ENCODE data around the gene HDAC4. TPM values are rescaled to one million over a fixed set of nuclear protein-coding genes. Genes with fewer than 3 reads are reported as not detected.

The HDAC4 gene
- polyA plus RNA-seq, 1 donor from 2014 or later, result 2.8 TPM

DNA sequence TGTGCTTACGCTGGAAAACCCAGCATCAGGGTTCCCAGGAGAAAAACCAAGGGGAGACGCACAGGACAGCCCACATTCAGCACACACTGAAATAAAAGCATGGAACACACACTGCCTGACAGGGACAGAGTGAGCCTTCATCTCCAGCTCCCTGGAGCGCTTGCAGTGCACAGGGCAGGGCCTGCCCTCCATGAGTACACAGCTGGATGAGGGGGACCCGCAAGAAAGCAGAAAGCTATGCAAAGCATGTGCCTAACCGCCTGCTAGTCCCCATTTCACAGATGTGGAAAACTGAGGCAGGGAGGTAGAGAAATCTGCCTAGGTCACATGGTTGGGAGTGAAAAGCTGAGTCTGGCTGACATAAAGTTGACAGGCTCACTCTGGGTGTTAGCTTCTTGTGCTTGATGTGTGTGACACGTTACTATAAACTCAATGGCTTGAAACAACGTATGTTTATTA is 187.1 kb downstream of the HDAC4 start:
- peaks cover 3 to 12% (median 8%) of the 10 kb centered on the region in 3 donors for H3K4me1 Mint-ChIP-seq
- H3K4me3 Mint-ChIP-seq, result no peak overlapping the region
- peaks cover 6% of the 10 kb centered on the region for H3K27me3 Mint-ChIP-seq
- H3K36me3 Mint-ChIP-seq, result peaks cover 5% of the 10 kb centered on the region
- no peaks in the 10 kb centered on the region for H3K9me3 Mint-ChIP-seq
- H3K27ac Mint-ChIP-seq, result no peak overlapping the region

DNA sequence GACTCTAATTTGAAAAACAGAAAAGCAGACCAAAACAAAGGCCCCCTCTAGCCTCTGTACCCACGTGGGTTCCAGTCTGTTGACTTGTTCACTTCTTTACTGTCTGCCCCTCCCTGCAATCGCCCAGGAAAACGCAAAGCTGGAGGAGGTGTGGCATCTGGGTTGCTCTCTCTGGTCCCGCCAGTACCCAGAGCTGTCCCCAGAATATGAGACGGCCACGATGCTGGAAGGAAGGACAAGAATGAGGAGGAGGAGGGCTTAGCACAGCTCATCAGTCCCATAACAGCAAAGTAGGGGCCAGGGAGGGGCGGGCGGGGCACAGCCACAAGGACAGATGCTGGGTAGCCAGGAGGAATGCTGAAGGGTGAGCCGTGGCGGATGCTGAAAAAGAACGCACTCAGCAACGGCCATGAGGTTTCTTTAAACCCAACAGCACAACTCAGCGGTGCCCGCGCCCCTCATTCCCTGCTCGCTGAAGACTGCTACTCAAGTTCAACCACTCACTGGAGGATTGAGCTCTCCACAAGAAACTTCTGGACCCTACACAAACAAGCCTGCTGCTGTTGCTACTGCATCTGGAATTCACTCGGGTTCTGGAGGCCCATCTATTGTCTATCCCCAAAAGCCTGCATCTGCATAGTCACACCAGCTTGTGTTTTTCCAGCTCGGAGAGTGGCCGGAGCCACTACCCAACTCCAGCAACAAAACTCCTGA is 187.7 kb downstream of the HDAC4 start:
- H3K36me3 Mint-ChIP-seq, result peaks cover 5% of the 10 kb centered on the region
- no peaks in the 10 kb centered on the region for H3K9me3 Mint-ChIP-seq
- H3K4me3 Mint-ChIP-seq, result no peak overlapping the region
- H3K4me1 Mint-ChIP-seq, result peaks cover 3 to 13% (median 8%) of the 10 kb centered on the region in 3 donors
- peaks cover 6% of the 10 kb centered on the region for H3K27me3 Mint-ChIP-seq
- H3K27ac Mint-ChIP-seq, result no peak overlapping the region

DNA sequence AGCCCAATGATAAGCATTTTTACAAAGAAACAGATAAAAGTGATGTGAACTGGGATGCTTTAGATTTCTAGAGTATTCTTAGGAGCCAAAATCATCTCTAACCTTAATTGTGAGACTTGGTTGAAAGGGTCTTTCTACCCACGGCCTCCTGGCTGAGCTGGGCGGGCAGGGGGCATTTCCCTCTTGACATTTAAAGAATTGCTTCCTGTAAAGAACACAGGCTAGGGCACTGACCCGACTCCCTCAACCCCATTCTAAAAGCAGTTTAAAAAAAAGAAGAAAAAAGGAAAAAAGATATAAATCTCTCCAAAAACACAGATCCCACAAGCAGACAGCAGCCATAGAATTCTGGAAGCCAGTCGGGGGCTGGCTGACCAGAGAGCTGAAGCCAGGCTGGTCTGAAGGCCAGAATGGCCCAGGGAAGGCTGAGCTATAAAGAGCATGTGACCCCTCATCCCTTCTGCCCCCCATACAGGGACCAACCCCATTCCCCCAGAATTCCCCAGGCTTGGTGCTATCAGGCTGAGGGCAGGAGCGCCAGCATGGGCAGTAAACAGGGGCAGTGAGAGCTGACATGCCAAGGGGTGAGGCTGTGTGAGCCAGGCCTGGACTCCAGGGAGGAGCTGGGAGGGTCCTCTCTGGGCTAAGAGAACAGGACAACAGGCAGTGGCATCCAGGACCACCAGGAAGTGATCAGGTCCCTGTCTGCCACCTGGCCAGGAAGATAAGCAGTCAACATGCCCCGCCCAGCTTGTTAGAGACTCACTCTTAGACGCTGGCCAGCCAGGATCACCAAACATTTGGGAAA is 188.5 kb downstream of the HDAC4 start:
- Mint-ChIP-seq H3K4me3 (no peak overlapping the region), H3K27ac (peak overlapping the region in 1 of 3 donors; percentile 57), H3K4me1 (peaks cover 3 to 10% (median 8%) of the 10 kb centered on the region in 3 donors), H3K27me3 (peaks cover 6% of the 10 kb centered on the region), H3K9me3 (no peaks in the 10 kb centered on the region), H3K36me3 (peaks cover 5% of the 10 kb centered on the region)

DNA sequence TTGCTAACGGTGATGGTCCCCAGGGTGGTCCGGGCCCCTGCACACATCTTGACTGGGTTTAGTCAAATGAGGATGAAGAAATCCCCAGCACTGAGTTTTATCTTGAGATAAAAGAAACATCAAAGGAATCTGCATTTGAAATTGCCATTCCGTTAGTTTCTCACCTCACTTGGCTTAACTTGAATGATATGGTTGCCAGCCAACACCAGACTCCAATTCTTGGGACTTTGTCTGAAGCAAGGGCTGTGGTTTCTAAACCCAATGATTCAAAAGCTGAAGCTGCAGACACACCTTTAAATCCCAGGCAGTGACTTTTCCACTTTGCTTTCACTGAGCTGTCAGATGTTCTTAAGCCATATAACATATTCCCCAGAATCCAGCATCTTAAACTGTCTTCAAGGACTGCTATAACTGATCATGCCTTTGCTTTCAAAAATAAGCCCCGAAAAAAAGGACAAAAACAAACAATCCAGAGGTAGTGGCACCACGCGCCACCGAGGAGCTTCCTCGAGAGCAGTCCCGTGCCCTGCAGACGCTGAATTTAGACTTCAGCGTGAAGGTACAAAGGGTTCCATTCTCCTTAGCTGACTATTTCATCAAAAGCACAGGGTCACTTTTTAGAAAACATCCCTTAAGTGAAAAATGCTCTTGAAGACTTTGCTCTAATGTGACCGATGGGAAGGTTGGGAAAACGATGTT is 189.3 kb downstream of the HDAC4 start:
- Mint-ChIP-seq H3K4me1 (peaks cover 4 to 7% (median 5%) of the 10 kb centered on the region in 3 donors), H3K9me3 (no peaks in the 10 kb centered on the region), H3K27ac (peak overlapping the region in 1 of 3 donors; percentile 57), H3K4me3 (no peak overlapping the region), H3K36me3 (peaks cover 5% of the 10 kb centered on the region), H3K27me3 (peaks cover 6% of the 10 kb centered on the region)

GRCh38 chr2:239209783-239210182 is 191.0 kb downstream of the HDAC4 start:
- Mint-ChIP-seq H3K4me1 (peaks cover 1 to 8% (median 5%) of the 10 kb centered on the region in 3 donors), H3K27me3 (peaks cover 1% of the 10 kb centered on the region), H3K27ac (no peak overlapping the region), H3K4me3 (no peak overlapping the region), H3K36me3 (peaks cover 3% of the 10 kb centered on the region), H3K9me3 (no peaks in the 10 kb centered on the region)

DNA sequence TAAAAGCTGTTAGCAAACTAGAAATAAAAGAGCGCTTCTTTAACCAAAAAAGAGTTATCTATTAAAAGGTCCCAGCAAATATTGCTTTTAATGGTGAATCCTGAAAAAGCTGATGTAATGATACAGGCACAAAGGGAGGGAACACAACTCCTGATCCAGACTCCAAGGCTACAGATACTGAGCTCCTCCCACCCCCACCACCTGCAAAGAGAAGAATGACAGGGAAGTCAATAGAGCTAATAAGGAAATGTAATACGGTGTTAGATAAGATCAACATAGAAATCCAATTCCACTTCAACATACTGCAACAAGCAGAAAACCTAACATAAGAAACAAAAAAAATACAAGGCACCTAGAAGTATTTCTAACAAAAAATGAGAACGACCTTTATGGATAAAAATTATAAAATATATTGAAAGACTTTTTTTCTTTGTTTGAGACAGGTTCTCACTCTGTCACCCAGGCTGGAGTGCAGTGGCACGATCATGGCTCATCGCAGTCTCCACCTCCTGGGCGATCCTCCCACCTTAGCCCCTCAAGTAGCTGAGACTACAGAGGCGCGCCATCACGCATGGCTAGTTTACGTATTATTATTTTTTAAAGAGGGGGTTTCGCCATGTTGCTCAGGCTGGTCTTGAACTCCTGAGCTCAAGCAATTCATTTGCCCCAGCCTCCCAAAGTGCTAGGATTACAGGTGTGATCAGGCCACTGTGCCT is 192.2 kb downstream of the HDAC4 start:
- H3K4me3 Mint-ChIP-seq, result no peak overlapping the region
- peaks cover 2% of the 10 kb centered on the region for H3K36me3 Mint-ChIP-seq
- peaks cover 1% of the 10 kb centered on the region for H3K27me3 Mint-ChIP-seq
- no peak overlapping the region for H3K27ac Mint-ChIP-seq
- H3K9me3 Mint-ChIP-seq, result no peaks in the 10 kb centered on the region
- peaks cover 1 to 8% (median 5%) of the 10 kb centered on the region in 3 donors for H3K4me1 Mint-ChIP-seq

GRCh38 chr2:239206851-239207250 is 194.0 kb downstream of the HDAC4 start:
- H3K36me3 Mint-ChIP-seq, result peaks cover 2% of the 10 kb centered on the region
- H3K4me1 Mint-ChIP-seq, result peaks cover 3 to 8% (median 5%) of the 10 kb centered on the region in 3 donors
- H3K9me3 Mint-ChIP-seq, result no peaks in the 10 kb centered on the region
- H3K27me3 Mint-ChIP-seq, result no peaks in the 10 kb centered on the region
- H3K27ac Mint-ChIP-seq, result no peak overlapping the region
- no peak overlapping the region for H3K4me3 Mint-ChIP-seq

GRCh38 chr2:239206042-239206441 is 194.8 kb downstream of the HDAC4 start:
- Mint-ChIP-seq H3K9me3 (no peaks in the 10 kb centered on the region), H3K4me1 (peaks cover 3 to 8% (median 5%) of the 10 kb centered on the region in 3 donors), H3K27me3 (no peaks in the 10 kb centered on the region), H3K36me3 (peaks cover 2% of the 10 kb centered on the region), H3K4me3 (no peak overlapping the region), H3K27ac (no peak overlapping the region)

- H3K27ac Mint-ChIP-seq, result no peak overlapping the region
- peaks cover 2% of the 10 kb centered on the region for H3K36me3 Mint-ChIP-seq
- H3K4me3 Mint-ChIP-seq, result no peak overlapping the region
Measured at GRCh38 chr2:239204876-239205468, 195.8 kb downstream of the HDAC4 start.

DNA sequence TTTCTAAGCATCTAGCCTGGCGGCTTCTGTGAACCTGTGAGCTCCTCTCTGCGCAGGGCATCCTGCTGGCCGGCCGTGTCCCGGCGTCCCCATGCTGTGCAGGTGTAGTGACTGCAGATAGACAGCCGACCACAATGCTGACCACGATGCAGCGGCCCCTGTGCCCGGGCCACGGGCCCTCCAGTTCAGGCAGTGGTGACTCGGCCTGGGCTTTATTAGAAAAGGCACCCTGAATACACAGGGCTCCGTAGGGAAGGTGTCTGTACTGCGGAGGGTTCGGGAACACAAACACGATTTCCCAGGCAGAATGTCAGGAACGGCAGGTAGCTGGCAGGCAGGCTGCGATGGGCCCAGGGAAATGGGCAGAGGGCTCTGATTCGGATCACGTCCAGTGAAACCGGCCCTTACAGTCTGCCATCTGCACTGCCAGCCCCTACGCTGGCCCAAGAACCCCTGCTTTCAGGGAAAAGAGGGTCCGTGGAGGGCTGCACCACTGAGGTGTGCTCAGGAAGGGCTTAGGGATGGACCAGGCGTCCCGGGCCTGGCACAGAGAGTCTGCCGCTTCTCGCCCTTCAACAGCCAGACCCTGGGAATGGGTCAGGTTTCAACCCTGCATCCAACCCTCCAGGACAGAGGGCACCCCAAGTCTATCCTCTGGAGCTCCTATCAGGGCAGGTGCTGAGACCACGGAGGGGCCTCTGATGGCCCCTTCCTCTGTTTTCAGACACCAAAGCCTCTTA is 196.5 kb downstream of the HDAC4 start:
- no peaks in the 10 kb centered on the region for H3K27me3 Mint-ChIP-seq
- H3K36me3 Mint-ChIP-seq, result peaks cover 2% of the 10 kb centered on the region
- no peak overlapping the region for H3K27ac Mint-ChIP-seq
- H3K9me3 Mint-ChIP-seq, result no peaks in the 10 kb centered on the region
- peaks cover 3 to 8% (median 5%) of the 10 kb centered on the region in 3 donors for H3K4me1 Mint-ChIP-seq
- H3K4me3 Mint-ChIP-seq, result no peak overlapping the region

More at GRCh38 chr2:239204876-239205468, 195.8 kb downstream of the HDAC4 start:
- peaks cover 3 to 8% (median 5%) of the 10 kb centered on the region in 3 donors for H3K4me1 Mint-ChIP-seq
- H3K27me3 Mint-ChIP-seq, result no peaks in the 10 kb centered on the region
- H3K9me3 Mint-ChIP-seq, result no peaks in the 10 kb centered on the region

DNA sequence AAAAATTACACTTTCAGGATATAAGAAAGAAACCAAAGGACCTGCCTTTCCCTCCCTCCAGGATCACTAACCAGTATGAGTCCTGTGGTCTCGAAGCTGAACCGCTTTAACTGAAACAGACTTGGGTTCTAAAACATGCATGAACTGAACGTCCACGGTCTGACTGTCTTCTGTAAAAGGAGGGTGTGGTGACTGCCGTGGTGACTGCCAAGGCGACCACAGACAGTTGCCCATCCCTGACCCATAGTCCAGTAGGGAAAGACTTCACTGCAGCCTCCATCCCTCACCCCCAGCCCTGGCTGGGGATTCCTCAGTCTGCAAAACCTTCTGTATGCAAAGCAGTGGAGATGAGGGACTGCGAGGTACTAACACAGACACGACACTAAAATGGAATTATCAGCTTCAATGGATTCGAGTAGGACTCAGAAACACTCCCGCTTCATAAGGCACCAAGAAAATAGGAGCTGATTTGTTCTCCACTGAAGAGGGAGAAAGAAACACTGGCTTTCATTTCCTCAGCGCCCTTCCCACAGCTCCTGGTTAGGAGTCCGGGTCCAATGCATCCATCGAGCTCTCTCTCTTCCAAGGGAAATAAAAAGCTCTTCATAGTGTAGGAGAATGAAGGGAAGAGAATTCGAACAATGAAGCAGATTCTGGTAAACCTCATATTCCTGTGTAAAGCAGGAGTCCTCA is 197.2 kb downstream of the HDAC4 start:
- no peaks in the 10 kb centered on the region for H3K27me3 Mint-ChIP-seq
- no peaks in the 10 kb centered on the region for H3K9me3 Mint-ChIP-seq
- peaks cover 1% of the 10 kb centered on the region for H3K36me3 Mint-ChIP-seq
- H3K4me3 Mint-ChIP-seq, result no peak overlapping the region
- H3K4me1 Mint-ChIP-seq, result peaks cover 3 to 8% (median 5%) of the 10 kb centered on the region in 3 donors
- H3K27ac Mint-ChIP-seq, result no peak overlapping the region

DNA sequence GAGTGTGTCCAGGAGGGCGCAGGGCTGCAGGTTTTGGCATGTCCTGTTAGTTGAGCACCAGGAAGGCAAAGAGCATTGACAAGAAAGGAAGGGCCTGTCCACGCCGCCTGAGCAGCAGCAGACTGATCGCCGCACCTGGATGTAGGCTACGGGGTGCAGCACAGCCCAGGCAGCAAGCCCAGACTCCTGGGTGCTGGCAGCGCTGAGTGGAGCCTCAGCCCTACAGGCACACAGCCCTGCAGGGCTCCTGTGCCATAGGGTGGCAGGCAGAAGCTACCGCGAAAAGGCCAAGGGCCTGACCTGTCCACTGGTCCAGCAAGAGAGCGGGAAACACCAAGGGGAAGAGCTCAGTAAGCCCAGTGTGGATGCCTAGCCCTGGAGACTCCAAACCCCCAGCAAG is 198.0 kb downstream of the HDAC4 start:
- Mint-ChIP-seq H3K4me3 (no peak overlapping the region), H3K27ac (no peak overlapping the region), H3K9me3 (no peaks in the 10 kb centered on the region), H3K27me3 (no peaks in the 10 kb centered on the region), H3K36me3 (peaks cover 3% of the 10 kb centered on the region), H3K4me1 (peaks cover 1 to 8% (median 5%) of the 10 kb centered on the region in 3 donors)

DNA sequence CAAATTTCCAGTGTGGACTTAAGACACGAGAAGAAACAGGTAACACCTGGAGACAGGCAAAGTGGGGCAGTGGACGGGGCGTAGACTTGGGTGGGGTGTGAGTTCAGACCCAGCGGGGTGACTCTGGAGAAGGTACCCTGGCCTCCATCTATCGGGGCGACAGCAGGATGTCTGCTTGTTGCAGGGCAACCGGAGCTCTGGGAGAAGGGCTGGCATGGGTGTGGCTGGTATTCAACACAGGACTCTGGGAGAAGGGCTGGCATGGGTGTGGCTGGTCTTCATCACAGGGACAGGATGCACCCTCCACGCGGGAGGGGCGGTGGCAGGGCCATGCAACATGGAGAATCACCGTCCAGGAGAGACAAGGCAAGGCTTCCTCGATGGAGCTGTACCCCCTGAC is 198.5 kb downstream of the HDAC4 start:
- Mint-ChIP-seq H3K4me1 (peaks cover 1 to 8% (median 5%) of the 10 kb centered on the region in 3 donors), H3K4me3 (no peak overlapping the region), H3K27me3 (no peaks in the 10 kb centered on the region), H3K36me3 (peaks cover 3% of the 10 kb centered on the region), H3K9me3 (no peaks in the 10 kb centered on the region), H3K27ac (no peak overlapping the region)
